GM19023 (cell line): ENCODE data around the gene ARHGEF10L.

Experiments used
- ATAC-seq: cut with Tn5 transposase; IDR thresholded peaks from one replicate; pipeline ENCODE4 v1.9.1; 2021; ENCODE audit warnings: mild to moderate bottlenecking, moderate library complexity; ENCODE audit not compliant: unreplicated experiment

Gene ARHGEF10L

GRCh38 chr1:17520473-17521319 is 18.8 kb upstream of the ARHGEF10L start:
- ATAC-seq = no peak

DNA sequence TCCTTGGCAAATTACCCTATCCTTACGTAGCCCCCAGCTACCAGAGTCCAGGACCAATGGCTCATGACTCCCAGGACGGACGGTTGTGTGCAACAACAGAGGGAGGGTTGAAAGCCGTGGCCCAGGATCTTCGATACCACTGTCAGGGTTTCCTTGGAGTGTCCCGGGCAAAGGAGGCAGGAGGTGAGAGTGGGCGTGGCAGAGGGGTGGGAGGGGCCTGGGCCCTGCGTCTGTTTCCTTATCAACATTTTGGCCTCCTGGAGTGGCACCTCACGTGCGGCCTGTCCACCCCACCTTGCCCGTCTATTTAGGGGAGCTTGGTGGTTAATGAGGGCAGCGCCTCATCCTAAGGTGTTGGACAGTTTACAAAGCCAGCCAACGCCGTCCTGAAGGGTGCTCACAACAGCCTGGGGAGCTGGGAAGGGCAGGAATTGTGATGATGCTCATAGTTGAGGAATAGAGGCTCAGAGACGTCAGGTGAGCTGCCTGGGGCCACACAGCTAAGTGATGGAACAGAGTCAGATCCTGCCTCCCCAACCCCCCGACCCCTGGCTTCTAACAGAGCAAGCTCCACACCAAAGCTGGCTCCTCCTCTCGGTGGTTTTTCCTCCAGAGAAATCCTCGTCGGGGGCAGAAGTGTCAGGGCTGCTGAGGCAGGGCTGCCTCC is 17.4 kb upstream of the ARHGEF10L start:
- no peak for ATAC-seq

DNA sequence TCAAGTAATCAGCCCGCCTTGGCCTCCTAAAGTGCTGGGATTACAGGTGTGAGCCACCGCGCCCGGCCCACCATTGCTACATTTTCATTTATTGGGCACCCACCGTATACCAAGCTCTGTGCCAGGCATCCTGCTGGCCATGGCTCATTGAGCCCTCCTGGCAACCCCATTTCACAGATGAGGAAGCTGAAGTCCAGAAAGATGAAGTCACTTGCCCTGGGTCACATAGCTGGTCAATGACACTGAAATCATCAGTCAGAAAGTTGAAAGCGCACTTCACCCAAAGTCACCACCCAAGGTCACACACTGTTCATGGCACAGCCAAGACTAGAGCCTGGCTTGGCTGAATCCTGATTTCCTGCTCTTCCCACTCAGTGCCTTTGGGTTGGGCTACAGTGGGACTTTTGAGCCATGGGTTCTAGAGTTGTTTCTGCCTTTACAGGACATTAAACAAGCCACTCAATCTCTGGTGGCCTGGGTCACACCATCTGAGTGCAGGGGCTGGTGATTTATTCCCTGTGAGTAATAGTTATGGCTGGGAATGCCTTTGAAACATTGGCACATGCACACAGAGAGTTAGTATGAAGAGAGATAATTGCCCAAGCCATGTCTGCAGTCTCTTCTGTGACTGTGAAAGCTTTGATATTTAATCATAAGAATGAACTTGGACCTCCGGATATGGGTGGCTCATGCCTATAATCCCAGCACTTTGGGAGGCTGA is 16.0 kb upstream of the ARHGEF10L start:
- ATAC-seq = no peak

GRCh38 chr1:17524645-17525044 is 14.9 kb upstream of the ARHGEF10L start:
- ATAC-seq = no peak

DNA sequence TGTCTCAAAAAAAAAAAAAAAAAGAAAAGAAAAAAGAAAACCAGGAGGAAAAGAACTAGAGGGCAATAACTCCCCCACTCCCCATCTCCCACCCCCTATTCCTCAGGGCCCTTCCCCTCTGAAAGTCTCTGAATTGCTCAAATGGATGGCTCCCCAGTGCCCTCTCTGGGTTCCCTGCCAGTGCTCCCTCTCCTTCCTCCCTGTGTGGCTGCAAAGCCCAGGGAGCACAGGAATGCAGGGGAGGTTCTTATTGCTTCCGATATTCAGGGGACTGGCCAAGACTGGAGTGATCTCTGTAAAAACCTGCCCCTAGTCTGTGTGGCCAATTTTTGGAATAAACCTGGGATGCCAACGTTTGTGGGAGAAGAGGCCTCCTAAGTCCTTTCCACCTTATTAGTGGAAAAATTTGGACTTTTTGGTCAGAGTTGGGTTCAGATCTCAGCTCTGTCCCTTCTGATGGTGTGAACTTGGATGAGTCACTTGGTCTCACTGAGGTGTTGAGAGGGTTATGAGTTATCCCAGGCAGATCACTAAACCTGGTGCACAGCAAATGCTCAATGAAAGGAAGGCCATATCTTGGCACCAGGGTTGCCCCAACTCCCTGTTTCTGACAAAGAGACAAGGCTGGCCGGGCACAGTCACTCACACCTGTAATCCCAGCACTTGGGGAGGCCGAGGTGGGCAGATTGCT is 13.4 kb upstream of the ARHGEF10L start:
- ATAC-seq = no peak

DNA sequence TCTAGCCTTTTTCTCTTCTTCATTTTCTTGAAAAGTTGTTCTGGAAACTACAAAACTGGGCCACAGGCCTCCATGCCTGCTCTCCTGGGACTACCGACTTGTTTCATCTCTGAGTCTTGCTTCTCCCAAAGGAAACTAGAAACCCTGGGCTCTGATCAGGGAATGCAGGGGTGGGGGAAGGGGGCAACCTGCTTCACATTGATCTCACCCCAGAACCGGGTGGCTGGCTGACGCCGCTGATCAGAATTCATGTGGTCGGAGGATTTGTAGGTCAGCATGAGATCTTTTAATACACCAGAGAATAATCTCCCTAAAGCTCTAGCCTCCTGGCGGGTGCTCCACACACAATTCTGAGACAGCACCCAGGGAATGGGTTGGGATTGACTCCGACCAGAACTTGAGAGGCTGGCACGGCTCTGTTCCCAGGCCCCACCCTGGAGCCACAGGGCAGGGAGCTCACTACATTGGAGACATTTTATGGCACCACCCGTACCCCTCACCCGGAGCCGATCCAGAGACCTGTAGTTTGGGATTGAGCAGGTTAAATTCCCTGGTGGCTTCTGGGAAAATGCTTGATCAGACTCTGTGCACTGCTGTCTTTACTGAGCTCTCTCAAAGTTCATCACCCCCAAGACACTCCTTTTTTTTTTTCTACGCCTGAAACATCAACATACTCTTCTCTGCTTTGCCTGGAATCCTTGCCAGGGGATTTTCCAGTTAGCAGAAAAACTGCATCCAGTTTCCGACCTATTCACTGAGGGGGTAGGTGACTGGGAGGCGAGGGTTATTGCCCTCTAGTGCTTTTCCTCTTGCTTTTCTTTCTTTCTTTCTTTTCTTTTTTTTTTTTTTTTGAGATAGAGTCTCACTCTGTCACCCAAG is 12.2 kb upstream of the ARHGEF10L start:
- ATAC-seq = no peak

DNA sequence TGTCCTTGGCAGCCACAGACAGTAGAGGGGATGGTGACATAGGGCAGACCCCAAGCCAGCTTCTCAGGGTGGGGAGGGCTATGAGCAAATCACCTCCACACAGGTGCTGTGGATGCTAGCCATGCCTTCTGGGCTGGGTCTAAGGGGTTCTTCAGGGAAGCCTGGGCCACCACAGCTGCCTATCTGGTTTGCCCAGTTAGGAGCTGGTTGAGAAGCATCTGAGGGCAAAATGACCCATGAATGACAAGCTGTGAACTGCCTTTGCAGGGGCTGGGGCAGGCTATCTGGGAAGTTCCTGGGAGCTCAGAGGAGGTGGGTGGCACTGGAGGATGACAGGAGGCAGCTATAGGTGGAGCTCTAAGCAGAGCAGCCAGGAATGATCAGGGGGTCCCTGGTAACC is 10.1 kb upstream of the ARHGEF10L start:
- ATAC-seq = no peak

- no peak for ATAC-seq
Measured at GRCh38 chr1:17531343-17531681, 8.2 kb upstream of the ARHGEF10L start.

GRCh38 chr1:17531682-17532487 is 7.6 kb upstream of the ARHGEF10L start:
- no peak for ATAC-seq

DNA sequence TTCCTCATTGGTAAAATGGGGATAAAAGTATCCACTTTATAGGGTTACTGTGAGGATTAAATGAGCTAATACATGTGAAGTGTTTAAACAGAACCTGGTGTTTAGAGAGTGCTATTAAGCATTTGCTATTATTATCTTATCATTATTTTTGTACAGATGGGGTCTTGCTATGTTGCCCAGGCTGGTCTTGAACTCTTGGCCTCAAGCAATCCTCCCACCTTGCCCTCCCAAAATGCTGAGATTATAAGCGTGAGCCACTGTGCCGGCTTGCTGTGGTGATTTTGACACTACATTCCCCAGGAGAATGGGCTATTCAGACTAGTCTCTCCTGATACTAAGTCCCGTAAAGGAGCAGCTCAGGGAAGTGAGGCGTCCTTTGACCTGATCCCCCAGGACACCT is 6.3 kb upstream of the ARHGEF10L start:
- no peak for ATAC-seq

GRCh38 chr1:17535300-17535936 is 4.1 kb upstream of the ARHGEF10L start:
- no peak for ATAC-seq

DNA sequence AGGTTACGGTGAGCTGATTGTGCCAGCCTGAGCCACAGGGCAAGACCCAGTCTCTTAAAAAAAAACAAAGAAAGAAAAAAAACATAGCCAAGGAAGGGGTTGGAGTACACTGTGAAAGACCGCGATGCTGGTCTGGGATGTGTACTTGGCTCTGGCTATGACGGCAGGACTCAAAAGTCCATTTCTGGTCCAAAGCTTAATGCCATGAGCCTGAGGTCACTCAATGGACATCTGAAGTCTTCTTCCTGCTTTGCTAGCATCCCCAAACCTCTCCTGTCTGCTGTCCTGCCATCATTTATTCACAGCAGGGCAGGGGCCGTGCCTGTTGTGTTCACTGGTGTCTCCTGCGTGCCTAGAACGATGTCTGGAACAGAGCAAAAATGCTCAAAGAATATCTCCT is 1.5 kb upstream of the ARHGEF10L start:
- ATAC-seq = no peak

GRCh38 chr1:17538428-17539117 is 925 bp upstream of the ARHGEF10L start:
- no peak for ATAC-seq

GRCh38 chr1:17539118-17539476 is 401 bp upstream of the ARHGEF10L start:
- no peak for ATAC-seq

DNA sequence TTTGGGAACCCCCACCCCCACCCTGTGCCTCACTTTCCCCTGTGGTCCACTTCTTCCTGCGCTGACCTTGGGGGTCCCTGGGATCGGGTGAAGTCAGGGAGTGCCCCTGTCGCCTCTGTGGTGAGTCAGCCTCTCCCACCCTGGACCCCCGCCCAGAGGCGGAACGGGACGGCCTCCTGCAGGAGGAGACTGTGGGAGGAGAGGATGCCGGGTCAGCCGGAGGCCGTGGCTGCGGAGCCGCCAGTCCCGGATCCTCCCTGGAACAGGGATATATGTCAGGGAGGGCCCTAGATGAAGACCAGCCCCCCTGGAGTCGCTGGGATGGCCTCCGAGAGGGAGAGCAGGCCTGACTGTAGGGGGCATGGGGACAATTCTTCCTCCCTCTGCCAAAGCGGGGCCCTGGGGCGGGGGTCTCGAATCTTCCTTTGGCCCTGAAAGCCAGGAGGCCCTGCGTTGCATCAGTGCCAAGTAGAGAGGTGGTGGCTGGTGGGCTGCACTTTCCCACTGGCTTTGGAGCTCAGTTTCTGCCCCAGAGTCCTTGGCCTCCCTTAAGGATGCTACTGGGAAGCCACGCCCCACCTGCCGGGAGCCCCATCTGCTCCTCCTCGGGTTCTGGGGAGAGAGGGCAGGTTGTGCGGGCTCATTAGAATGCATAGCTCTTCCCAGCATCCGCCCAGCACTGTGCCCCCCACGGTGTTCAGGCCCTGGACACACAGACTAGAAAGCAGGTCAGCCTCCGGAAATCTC is 930 bp downstream of the ARHGEF10L start:
- ATAC-seq = no peak

GRCh38 chr1:17542645-17543044 is 3.1 kb downstream of the ARHGEF10L start:
- no peak for ATAC-seq

GRCh38 chr1:17544776-17545350 is 5.4 kb downstream of the ARHGEF10L start:
- ATAC-seq = no peak
